ENCODE measurements around the gene REM1.

The REM1 gene

DNA sequence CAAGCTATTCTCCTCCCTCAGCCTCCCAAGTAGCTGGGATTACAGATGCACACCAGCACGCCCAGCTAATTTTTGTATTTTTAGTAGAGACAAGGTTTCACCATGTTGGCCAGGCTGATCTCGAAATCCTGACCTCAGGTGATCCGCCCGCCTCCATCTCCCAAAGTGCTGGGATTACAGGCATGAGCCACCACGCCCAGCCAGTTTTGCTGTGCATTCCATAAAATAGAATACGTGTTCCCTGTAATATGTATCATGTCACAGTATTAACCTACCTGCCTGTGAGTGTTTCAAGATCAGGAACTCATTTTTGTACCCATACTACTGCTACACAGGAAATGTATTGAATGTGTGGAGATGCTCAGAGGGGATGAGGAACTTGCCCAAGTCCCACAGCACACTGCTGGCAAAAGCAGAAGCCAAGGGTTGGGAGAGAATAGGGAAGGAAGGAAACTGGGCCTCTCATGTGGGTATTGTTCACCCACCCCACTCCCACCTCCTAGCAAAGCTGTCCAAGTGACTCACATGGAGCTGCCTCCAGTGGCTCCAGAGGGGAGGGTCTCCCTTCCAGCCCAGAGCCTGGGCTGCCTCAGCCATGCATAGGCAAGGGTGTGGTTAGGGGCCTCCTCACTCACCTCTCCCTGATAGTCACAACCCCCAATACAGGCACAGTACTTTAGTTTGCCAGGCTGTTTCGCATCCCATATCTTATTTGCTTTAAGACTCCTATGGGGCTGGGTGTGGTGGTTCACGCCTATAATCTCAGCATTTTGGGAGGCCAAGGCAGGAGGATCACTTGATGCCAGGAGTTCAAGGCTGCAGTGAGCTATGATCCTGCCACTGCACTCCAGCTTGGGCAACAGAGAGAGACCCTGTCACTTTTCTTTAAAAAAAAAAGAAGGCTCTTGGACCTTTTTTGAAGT is 48.5 kb downstream of the REM1 start:
- DNase-seq = peak; percentile 93

DNA sequence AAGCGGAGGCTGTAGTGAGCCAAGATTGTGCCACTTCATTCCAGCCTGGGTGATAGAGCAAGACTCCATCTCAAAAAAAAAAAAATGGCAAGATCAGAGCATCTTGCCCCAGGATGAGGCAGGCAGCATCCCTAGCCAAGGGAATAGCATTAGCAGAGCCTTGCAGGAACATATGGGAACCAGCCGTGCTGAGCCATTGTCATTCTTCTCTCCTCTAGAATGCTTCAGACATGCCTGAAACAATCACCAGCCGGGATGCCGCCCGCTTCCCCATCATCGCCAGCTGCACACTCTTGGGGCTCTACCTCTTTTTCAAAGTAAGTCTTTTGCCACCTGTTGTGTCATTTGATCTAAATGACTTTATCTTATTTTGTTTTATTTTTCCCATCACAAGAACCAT is 52.2 kb downstream of the REM1 start:
- DNase-seq = no peak
